Fibroblast of the aortic adventitia (primary cell): Measurements from ENCODE around the gene HBG1. TPM values are rescaled to one million over a fixed set of nuclear protein-coding genes. Genes with fewer than 3 reads are reported as not detected.
A peak's percentile ranks its signal among the peaks of the same experiment; 100 is the strongest.

ENCODE experiments used
- DNase-seq: peaks from one replicate; pipeline ENCODE4 v3.0.0-alpha.2; 2010; ENCODE audit warnings: low read depth
- H3K4me3 ChIP-seq: 2 replicates; pipeline ENCODE4 v1.5.1; 2011; ENCODE audit warnings: low read depth, mild to moderate bottlenecking, control low read depth, low read length, moderate library complexity
- CTCF ChIP-seq: IDR thresholded peaks from 2 replicates; pipeline ENCODE4 v1.5.1; 2011; ENCODE audit warnings: mild to moderate bottlenecking, low read length, control low read depth, inconsistent platforms; ENCODE audit not compliant: insufficient read depth
- total RNA-seq: library from RNA; depleted of rRNA; stranded (reverse); fragments of >200 nt; gene quantifications from 2 replicates; pipeline ENCODE4 v1.2.3, GENCODE V29; 2012; ENCODE audit warnings: low replicate concordance

The HBG1 gene
- total RNA-seq, 1 donor = not detected

GRCh38 chr11:5245155-5245554 lies 4.5 kb downstream of the HBG1 start:
- no peak for DNase-seq
- H3K4me3 ChIP-seq = no peak overlapping the region
- no peak for TF ChIP-seq CTCF

GRCh38 chr11:5243816-5244180 lies 5.9 kb downstream of the HBG1 start:
- no peak for DNase-seq
- no peak for TF ChIP-seq CTCF
- H3K4me3 ChIP-seq = no peak overlapping the region

GRCh38 chr11:5242933-5243815 lies 6.5 kb downstream of the HBG1 start:
- no peak overlapping the region for H3K4me3 ChIP-seq
- DNase-seq = no peak
- no peak for TF ChIP-seq CTCF

- H3K4me3 ChIP-seq = no peak overlapping the region
- TF ChIP-seq CTCF = no peak
- peak; percentile 18 for DNase-seq
Observed at GRCh38 chr11:5242208-5242607, 7.4 kb downstream of the HBG1 start.

GRCh38 chr11:5241458-5241857 lies 8.2 kb downstream of the HBG1 start:
- DNase-seq = no peak
- no peak overlapping the region for H3K4me3 ChIP-seq
- no peak for TF ChIP-seq CTCF

- no peak for TF ChIP-seq CTCF
Observed at GRCh38 chr11:5240458-5240857, 9.2 kb downstream of the HBG1 start.

GRCh38 chr11:5240056-5240455 lies 9.6 kb downstream of the HBG1 start:
- TF ChIP-seq CTCF = no peak
- DNase-seq = no peak
- no peak overlapping the region for H3K4me3 ChIP-seq

More at GRCh38 chr11:5240458-5240857, 9.2 kb downstream of the HBG1 start:
- H3K4me3 ChIP-seq = no peak overlapping the region
- DNase-seq = no peak
